HG02623 (cell line): Measurements from ENCODE around the gene STPG4.

Experiments used
- ATAC-seq: cut with Tn5 transposase; IDR thresholded peaks from one replicate; pipeline ENCODE4 v1.9.1; 2021; ENCODE audit warnings: moderate library complexity; ENCODE audit not compliant: unreplicated experiment

The STPG4 gene

GRCh38 chr2:47091118-47091517, 64.0 kb downstream of the STPG4 start:
- no peak for ATAC-seq

GRCh38 chr2:47089083-47089464, 66.0 kb downstream of the STPG4 start:
- ATAC-seq, result no peak

GRCh38 chr2:47088371-47089082, 66.6 kb downstream of the STPG4 start:
- no peak for ATAC-seq

- no peak for ATAC-seq
Observed at GRCh38 chr2:47087051-47087450, 68.1 kb downstream of the STPG4 start.

GRCh38 chr2:47086571-47086970, 68.5 kb downstream of the STPG4 start:
- ATAC-seq, result no peak

- no peak for ATAC-seq
Observed at GRCh38 chr2:47086054-47086471, 69.0 kb downstream of the STPG4 start.

GRCh38 chr2:47083886-47084687, 71.0 kb downstream of the STPG4 start:
- no peak for ATAC-seq

- no peak for ATAC-seq
Observed at GRCh38 chr2:47083485-47083884, 71.6 kb downstream of the STPG4 start.

- no peak for ATAC-seq
Observed at GRCh38 chr2:47083005-47083404, 72.1 kb downstream of the STPG4 start.

GRCh38 chr2:47080888-47081301, 74.2 kb downstream of the STPG4 start:
- ATAC-seq, result no peak

GRCh38 chr2:47079515-47080412, 75.3 kb downstream of the STPG4 start:
- ATAC-seq, result no peak

GRCh38 chr2:47078541-47079482, 76.3 kb downstream of the STPG4 start:
- ATAC-seq, result no peak

- ATAC-seq, result no peak
Observed at GRCh38 chr2:47077442-47078117, 77.5 kb downstream of the STPG4 start.

GRCh38 chr2:47076586-47077441, 78.3 kb downstream of the STPG4 start:
- ATAC-seq, result no peak

GRCh38 chr2:47076126-47076506, 79.0 kb downstream of the STPG4 start:
- no peak for ATAC-seq

- ATAC-seq, result no peak
Observed at GRCh38 chr2:47075361-47076125, 79.6 kb downstream of the STPG4 start.

GRCh38 chr2:47074691-47075090, 80.4 kb downstream of the STPG4 start:
- no peak for ATAC-seq

GRCh38 chr2:47073641-47074040, 81.5 kb downstream of the STPG4 start:
- no peak for ATAC-seq
